HepG2 (cell line): ENCODE results near the gene HTR6. TPM values are rescaled to one million over a fixed set of nuclear protein-coding genes. Genes with fewer than 3 reads are reported as not detected.

Source experiments
- ATAC-seq: fragments of 200-7000 bp; cut with Tn5 transposase; 3 replicates; pipeline ENCODE4 v1.9.1; 2020; ENCODE audit warnings: mild to moderate bottlenecking, moderate library complexity
- BruUV-seq: library from RNA; stranded (reverse); fragments of 400-500 nt; replicated peaks from 2 replicates; lab custom pipeline; 2021; lab: Mats Ljungman, UMichigan
- CTCF ChIA-PET: fragments of 300-600 bp; formaldehyde crosslinking; extraction: SDS; loops from one replicate; lab custom pipeline; 2021; ENCODE audit warnings: low total read pairs, inconsistent platforms, low intra/inter-chr PET ratio; lab: Yijun Ruan, JAX
- POLR2A ChIA-PET: fragments of 350-600 bp; sonication (Branson Sonifier 250); formaldehyde crosslinking; loops from one replicate; lab custom pipeline; 2020; ENCODE audit warnings: antibody characterized with exemption, inconsistent platforms; lab: Yijun Ruan, JAX
- DNase-seq: peaks from one replicate; pipeline ENCODE4 v3.0.0-alpha.2; 2015; ENCODE audit warnings: low spot score
- FAIRE-seq: peaks from 3 replicates; lab custom pipeline; 2011; peaks lifted over from hg19 to GRCh38; lab: Jason Lieb, UNC
- H2AFZ ChIP-seq: one replicate; pipeline ENCODE4 v1.6.1; 2011; ENCODE audit warnings: low read length, inconsistent platforms
- H3K27ac ChIP-seq: fragments of 300-600 bp; 3 replicates; pipeline ENCODE4 v1.8.0; 2011; ENCODE audit warnings: mixed run types, mild to moderate bottlenecking, mixed read lengths, low read length, inconsistent platforms; ENCODE audit not compliant: insufficient read depth; ENCODE audit errors: extremely low read length
- H3K27me3 ChIP-seq, 2 experiments: fragments of 200-600 bp in 1 of 2; 2 replicates in 1 of 2; 3 replicates in 1 of 2; pipeline versions ENCODE4 v1.6.0 to v1.8.0; 2011; ENCODE audit warnings: low read length in 2 of 2, mild to moderate bottlenecking in 2 of 2, moderate library complexity in 2 of 2, inconsistent platforms in 1 of 2; ENCODE audit not compliant: insufficient read depth in 2 of 2, control insufficient read depth in 1 of 2
- H3K36me3 ChIP-seq, 2 experiments: fragments of 200-600 bp in 1 of 2; replicated peaks in 1 of 2; 2 replicates in 1 of 2; 3 replicates in 1 of 2; pipeline versions ENCODE4 v1.5.1 to v1.8.0; 2011; ENCODE audit warnings: low read length in 2 of 2, inconsistent platforms in 1 of 2; ENCODE audit not compliant: insufficient read depth in 2 of 2, control insufficient read depth in 1 of 2
- H3K4me1 ChIP-seq: 2 replicates; pipeline ENCODE4 v1.5.1; 2012; ENCODE audit warnings: low read length, inconsistent platforms; ENCODE audit not compliant: insufficient read depth
- H3K4me2 ChIP-seq: 2 replicates; pipeline ENCODE4 v1.6.0; 2011; ENCODE audit warnings: low read depth, low read length, inconsistent platforms
- H3K4me3 ChIP-seq, 3 experiments: fragments of 200-600 bp in 1 of 3; sonication (generic), shearing (Covaris generic) in 1 of 3; replicated peaks in 1 of 3; 2 replicates each; pipeline ENCODE4 v1.5.1; 2011 to 2016; ENCODE audit warnings: low read length in 3 of 3, inconsistent platforms in 2 of 3, low read depth in 2 of 3, mild to moderate bottlenecking in 2 of 3, control low read depth in 1 of 3, mixed read lengths in 1 of 3; ENCODE audit not compliant: insufficient read depth in 1 of 3
- H3K79me2 ChIP-seq: one replicate; pipeline ENCODE4 v1.6.1; 2011; ENCODE audit warnings: low read length, inconsistent platforms; ENCODE audit not compliant: insufficient read depth
- H3K9ac ChIP-seq: 2 replicates; pipeline ENCODE4 v1.6.0; 2011; ENCODE audit warnings: mild to moderate bottlenecking, low read depth, low read length, inconsistent platforms; ENCODE audit not compliant: insufficient read depth
- H3K9me3 ChIP-seq: 2 replicates; pipeline ENCODE4 v1.5.1; 2012; ENCODE audit warnings: mild to moderate bottlenecking, low read length
- H4K20me1 ChIP-seq: 2 replicates; pipeline ENCODE4 v1.6.0; 2011; ENCODE audit warnings: inconsistent platforms, mild to moderate bottlenecking, low read length, moderate library complexity; ENCODE audit not compliant: insufficient read depth
- BCL6 ChIP-seq: IDR thresholded peaks from 2 replicates; pipeline ENCODE4 v1.6.1; 2016; ENCODE audit warnings: missing genetic modification reagents, missing compliant biosample characterization
- HNF4A ChIP-seq: sonication (generic); formaldehyde crosslinking; IDR thresholded peaks from 2 replicates; pipeline ENCODE4 v1.4.0; 2020; ENCODE audit warnings: missing genetic modification reagents
- MZF1 ChIP-seq: sonication (generic); formaldehyde crosslinking; IDR thresholded peaks from 2 replicates; pipeline ENCODE4 v1.8.1; 2023; ENCODE audit warnings: mild to moderate bottlenecking, missing genetic modification reagents, borderline replicate concordance
- NCOA1 ChIP-seq: sonication (generic); formaldehyde crosslinking; IDR thresholded peaks from 2 replicates; pipeline ENCODE4 v1.9.0; 2021; ENCODE audit warnings: missing genetic modification reagents
- PHF21A ChIP-seq: sonication (generic); formaldehyde crosslinking; IDR thresholded peaks from 2 replicates; pipeline ENCODE4 v1.5.0; 2020; ENCODE audit warnings: mild to moderate bottlenecking, missing genetic modification reagents
- RARG ChIP-seq: sonication (generic); formaldehyde crosslinking; IDR thresholded peaks from 2 replicates; pipeline ENCODE4 v1.4.0; 2020; ENCODE audit warnings: low read depth, mild to moderate bottlenecking, missing genetic modification reagents
- SETDB1 ChIP-seq: sonication (generic); formaldehyde crosslinking; IDR thresholded peaks from 2 replicates; pipeline ENCODE4 v1.5.1; 2020; ENCODE audit warnings: missing genetic modification reagents, mild to moderate bottlenecking, borderline replicate concordance
- ZBTB38 ChIP-seq: sonication (generic); formaldehyde crosslinking; IDR thresholded peaks from 2 replicates; pipeline ENCODE4 v1.5.1; 2020; ENCODE audit warnings: mild to moderate bottlenecking, missing genetic modification reagents
- ZFP36L1 ChIP-seq: sonication (generic); formaldehyde crosslinking; IDR thresholded peaks from 2 replicates; pipeline ENCODE4 v1.8.0; 2022; ENCODE audit warnings: mild to moderate bottlenecking, missing genetic modification reagents, moderate library complexity
- ZFP37 ChIP-seq: sonication (generic); formaldehyde crosslinking; IDR thresholded peaks from 2 replicates; pipeline ENCODE4 v1.4.0; 2020; ENCODE audit warnings: missing genetic modification reagents, borderline replicate concordance
- ZNF572 ChIP-seq: sonication (generic); formaldehyde crosslinking; IDR thresholded peaks from 2 replicates; pipeline ENCODE4 v1.5.1; 2020; ENCODE audit warnings: mild to moderate bottlenecking, missing genetic modification reagents
- WGBS: methylation state at CpG from one replicate; pipeline ENCODE4 v1.1.6; 2017; ENCODE audit warnings: low lambda C conversion rate; 5-methylcytosine and 5-hydroxymethylcytosine counted together
- in situ Hi-C: cut with HindIII; loops from 2 replicates; pipeline ENCODE4 v1.10.0; 2017; ENCODE audit warnings: low pct_unique_long_range_greater_than_20kb; ENCODE audit not compliant: extremely low pct_ligation_motif_present
- intact Hi-C: fragments of 100-400 bp; cut with micrococcal nuclease; formaldehyde crosslinking; loops from one replicate; pipeline ENCODE4 v1.10.0; 2022; ENCODE audit not compliant: unreplicated experiment
- polyA plus RNA-seq, 8 experiments: library from polyadenylated mRNA; depleted of rRNA in 3 of 8; stranded (reverse) in 7 of 8; unstranded in 1 of 8; fragments of >200 nt; fragmentation: Illumina TruSeq in 4 of 8; extraction: Trizol in 4 of 8; gene quantifications; 2 replicates each; pipeline versions ENCODE4 v1.2.1 to v1.2.3, GENCODE V29; 2011 to 2016; ENCODE audit warnings: low read depth in 4 of 8, missing spikeins in 1 of 8, mixed read lengths in 1 of 8; ENCODE audit not compliant: insufficient read depth in 1 of 8
- total RNA-seq, 5 experiments: library from RNA; depleted of rRNA; stranded (reverse); fragments of >200 nt; fragmentation: Illumina TruSeq; extraction: Trizol; gene quantifications; 2 replicates each; pipeline ENCODE4 v1.2.3, GENCODE V29; 2016; ENCODE audit warnings: low read depth in 1 of 5
- TF ChIP-seq, protein P1 (sequence below): sonication (generic); formaldehyde crosslinking; IDR thresholded peaks from 2 replicates; pipeline ENCODE4 v1.5.1; 2020; ENCODE audit warnings: missing genetic modification reagents, mild to moderate bottlenecking, borderline replicate concordance
- TF ChIP-seq, protein P2 (sequence below): sonication (generic); formaldehyde crosslinking; IDR thresholded peaks from 2 replicates; pipeline ENCODE4 v1.9.0; 2021; ENCODE audit warnings: mild to moderate bottlenecking, missing genetic modification reagents
- TF ChIP-seq, protein P3 (sequence below): sonication (generic); formaldehyde crosslinking; IDR thresholded peaks from 2 replicates; pipeline ENCODE4 v1.4.0; 2020; ENCODE audit warnings: missing genetic modification reagents, mild to moderate bottlenecking, borderline replicate concordance

HTR6 gene
- total and polyA plus RNA-seq, 2 of the 13 experiments (the other 11 are each of a cell fraction or from before 2014, with no cell fraction given): 0.04 TPM; not detected in 1

DNA sequence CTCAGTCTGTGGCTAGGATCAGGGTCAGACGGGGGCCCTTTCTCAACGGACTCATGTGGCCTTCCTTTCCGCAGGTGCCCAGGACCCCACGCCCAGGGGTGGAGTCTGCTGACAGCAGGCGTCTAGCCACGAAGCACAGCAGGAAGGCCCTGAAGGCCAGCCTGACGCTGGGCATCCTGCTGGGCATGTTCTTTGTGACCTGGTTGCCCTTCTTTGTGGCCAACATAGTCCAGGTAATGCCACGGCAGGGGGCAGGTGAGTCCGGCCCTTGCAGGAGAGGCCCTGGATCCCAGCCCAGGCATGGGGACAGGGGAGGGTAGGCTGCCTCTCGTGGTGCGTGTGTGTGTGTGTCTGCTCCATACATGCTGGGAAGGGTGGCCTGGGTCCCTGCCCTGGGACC, 13.8 kb downstream of the HTR6 start (continued):
- no peak for TF ChIP-seq HNF4A
- no peak for TF ChIP-seq RARG (CRISPR knock-in tag)
- no peak for TF ChIP-seq BCL6 (CRISPR knock-in tag)
- no peak for TF ChIP-seq NCOA1 (CRISPR knock-in tag)
- TF ChIP-seq SETDB1 (CRISPR knock-in tag): no peak
- TF ChIP-seq, protein P1, sequence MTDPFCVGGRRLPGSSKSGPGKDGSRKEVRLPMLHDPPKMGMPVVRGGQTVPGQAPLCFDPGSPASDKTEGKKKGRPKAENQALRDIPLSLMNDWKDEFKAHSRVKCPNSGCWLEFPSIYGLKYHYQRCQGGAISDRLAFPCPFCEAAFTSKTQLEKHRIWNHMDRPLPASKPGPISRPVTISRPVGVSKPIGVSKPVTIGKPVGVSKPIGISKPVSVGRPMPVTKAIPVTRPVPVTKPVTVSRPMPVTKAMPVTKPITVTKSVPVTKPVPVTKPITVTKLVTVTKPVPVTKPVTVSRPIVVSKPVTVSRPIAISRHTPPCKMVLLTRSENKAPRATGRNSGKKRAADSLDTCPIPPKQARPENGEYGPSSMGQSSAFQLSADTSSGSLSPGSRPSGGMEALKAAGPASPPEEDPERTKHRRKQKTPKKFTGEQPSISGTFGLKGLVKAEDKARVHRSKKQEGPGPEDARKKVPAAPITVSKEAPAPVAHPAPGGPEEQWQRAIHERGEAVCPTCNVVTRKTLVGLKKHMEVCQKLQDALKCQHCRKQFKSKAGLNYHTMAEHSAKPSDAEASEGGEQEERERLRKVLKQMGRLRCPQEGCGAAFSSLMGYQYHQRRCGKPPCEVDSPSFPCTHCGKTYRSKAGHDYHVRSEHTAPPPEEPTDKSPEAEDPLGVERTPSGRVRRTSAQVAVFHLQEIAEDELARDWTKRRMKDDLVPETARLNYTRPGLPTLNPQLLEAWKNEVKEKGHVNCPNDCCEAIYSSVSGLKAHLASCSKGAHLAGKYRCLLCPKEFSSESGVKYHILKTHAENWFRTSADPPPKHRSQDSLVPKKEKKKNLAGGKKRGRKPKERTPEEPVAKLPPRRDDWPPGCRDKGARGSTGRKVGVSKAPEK (CRISPR knock-in tag): no peak
- TF ChIP-seq ZBTB38 (CRISPR knock-in tag): no peak
- TF ChIP-seq ZNF572 (CRISPR knock-in tag): no peak

DNA sequence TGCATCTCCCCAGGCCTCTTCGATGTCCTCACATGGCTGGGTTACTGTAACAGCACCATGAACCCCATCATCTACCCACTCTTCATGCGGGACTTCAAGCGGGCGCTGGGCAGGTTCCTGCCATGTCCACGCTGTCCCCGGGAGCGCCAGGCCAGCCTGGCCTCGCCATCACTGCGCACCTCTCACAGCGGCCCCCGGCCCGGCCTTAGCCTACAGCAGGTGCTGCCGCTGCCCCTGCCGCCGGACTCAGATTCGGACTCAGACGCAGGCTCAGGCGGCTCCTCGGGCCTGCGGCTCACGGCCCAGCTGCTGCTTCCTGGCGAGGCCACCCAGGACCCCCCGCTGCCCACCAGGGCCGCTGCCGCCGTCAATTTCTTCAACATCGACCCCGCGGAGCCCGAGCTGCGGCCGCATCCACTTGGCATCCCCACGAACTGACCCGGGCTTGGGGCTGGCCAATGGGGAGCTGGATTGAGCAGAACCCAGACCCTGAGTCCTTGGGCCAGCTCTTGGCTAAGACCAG, 14.3 kb downstream of the HTR6 start:
- Histone ChIP-seq H3K27ac (no peak overlapping the region), H3K4me1 (no peaks in the 10 kb centered on the region), H4K20me1 (peaks cover 4% of the 10 kb centered on the region; the same call in 1 of the 2 replicates), H3K4me3 (no peak overlapping the region), H3K4me2 (no peak overlapping the region), H3K9me3 (no peaks in the 10 kb centered on the region), H3K79me2 (no peaks in the 10 kb centered on the region), H3K9ac (no peak overlapping the region), H3K36me3 (no peaks in the 10 kb centered on the region), H2AFZ (no peak overlapping the region), H3K27me3 (no peaks in the 10 kb centered on the region; a peak in 1 of 5 replicates)
- ATAC-seq: no peak
- intact Hi-C loops (no loop called here), in situ Hi-C loops (no loop called here)
- WGBS: 79% methylated on average over 12 of the region's 34 CpGs
- ChIA-PET CTCF (no interaction called here), POLR2A (no interaction called here)
- BruUV-seq: no TSS peak
- no peak for FAIRE-seq
- DNase-seq: no peak
- no peak for TF ChIP-seq MZF1 (CRISPR knock-in tag)
- no peak for TF ChIP-seq ZFP36L1 (CRISPR knock-in tag)
- TF ChIP-seq, protein P2, sequence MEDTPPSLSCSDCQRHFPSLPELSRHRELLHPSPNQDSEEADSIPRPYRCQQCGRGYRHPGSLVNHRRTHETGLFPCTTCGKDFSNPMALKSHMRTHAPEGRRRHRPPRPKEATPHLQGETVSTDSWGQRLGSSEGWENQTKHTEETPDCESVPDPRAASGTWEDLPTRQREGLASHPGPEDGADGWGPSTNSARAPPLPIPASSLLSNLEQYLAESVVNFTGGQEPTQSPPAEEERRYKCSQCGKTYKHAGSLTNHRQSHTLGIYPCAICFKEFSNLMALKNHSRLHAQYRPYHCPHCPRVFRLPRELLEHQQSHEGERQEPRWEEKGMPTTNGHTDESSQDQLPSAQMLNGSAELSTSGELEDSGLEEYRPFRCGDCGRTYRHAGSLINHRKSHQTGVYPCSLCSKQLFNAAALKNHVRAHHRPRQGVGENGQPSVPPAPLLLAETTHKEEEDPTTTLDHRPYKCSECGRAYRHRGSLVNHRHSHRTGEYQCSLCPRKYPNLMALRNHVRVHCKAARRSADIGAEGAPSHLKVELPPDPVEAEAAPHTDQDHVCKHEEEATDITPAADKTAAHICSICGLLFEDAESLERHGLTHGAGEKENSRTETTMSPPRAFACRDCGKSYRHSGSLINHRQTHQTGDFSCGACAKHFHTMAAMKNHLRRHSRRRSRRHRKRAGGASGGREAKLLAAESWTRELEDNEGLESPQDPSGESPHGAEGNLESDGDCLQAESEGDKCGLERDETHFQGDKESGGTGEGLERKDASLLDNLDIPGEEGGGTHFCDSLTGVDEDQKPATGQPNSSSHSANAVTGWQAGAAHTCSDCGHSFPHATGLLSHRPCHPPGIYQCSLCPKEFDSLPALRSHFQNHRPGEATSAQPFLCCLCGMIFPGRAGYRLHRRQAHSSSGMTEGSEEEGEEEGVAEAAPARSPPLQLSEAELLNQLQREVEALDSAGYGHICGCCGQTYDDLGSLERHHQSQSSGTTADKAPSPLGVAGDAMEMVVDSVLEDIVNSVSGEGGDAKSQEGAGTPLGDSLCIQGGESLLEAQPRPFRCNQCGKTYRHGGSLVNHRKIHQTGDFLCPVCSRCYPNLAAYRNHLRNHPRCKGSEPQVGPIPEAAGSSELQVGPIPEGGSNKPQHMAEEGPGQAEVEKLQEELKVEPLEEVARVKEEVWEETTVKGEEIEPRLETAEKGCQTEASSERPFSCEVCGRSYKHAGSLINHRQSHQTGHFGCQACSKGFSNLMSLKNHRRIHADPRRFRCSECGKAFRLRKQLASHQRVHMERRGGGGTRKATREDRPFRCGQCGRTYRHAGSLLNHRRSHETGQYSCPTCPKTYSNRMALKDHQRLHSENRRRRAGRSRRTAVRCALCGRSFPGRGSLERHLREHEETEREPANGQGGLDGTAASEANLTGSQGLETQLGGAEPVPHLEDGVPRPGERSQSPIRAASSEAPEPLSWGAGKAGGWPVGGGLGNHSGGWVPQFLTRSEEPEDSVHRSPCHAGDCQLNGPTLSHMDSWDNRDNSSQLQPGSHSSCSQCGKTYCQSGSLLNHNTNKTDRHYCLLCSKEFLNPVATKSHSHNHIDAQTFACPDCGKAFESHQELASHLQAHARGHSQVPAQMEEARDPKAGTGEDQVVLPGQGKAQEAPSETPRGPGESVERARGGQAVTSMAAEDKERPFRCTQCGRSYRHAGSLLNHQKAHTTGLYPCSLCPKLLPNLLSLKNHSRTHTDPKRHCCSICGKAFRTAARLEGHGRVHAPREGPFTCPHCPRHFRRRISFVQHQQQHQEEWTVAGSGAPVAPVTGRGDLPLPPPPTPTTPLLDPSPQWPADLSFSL (CRISPR knock-in tag): no peak
- TF ChIP-seq ZFP37 (CRISPR knock-in tag): no peak
- TF ChIP-seq, protein P3, sequence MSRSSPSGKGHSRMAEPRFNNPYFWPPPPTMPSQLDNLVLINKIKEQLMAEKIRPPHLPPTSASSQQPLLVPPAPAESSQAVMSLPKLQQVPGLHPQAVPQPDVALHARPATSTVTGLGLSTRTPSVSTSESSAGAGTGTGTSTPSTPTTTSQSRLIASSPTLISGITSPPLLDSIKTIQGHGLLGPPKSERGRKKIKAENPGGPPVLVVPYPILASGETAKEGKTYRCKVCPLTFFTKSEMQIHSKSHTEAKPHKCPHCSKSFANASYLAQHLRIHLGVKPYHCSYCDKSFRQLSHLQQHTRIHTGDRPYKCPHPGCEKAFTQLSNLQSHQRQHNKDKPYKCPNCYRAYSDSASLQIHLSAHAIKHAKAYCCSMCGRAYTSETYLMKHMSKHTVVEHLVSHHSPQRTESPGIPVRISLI (CRISPR knock-in tag): no peak
- TF ChIP-seq PHF21A: no peak
